Measurements from ENCODE around the gene PIK3C3.
"Not testable (repeated sequence)": the region's sequence is repeated elsewhere in the genome, so short reads cannot be mapped to it uniquely, and the experiment has no call there.

The PIK3C3 gene

GRCh38 chr18:42072407-42072806, 117.4 kb downstream of the PIK3C3 start:
- no peak for DNase-seq (ENCODE audit: low read depth in 2 of 2)

- DNase-seq (ENCODE audit: low read depth in 2 of 2): no peak
Measured at GRCh38 chr18:42074704-42075103, 119.7 kb downstream of the PIK3C3 start.

GRCh38 chr18:42078711-42079110, 123.7 kb downstream of the PIK3C3 start:
- DNase-seq (ENCODE audit: low read depth in 2 of 2): no peak

GRCh38 chr18:42080340-42080739, 125.3 kb downstream of the PIK3C3 start:
- DNase-seq (ENCODE audit: low read depth in 2 of 2): no peak

GRCh38 chr18:42082415-42083234, 127.6 kb downstream of the PIK3C3 start:
- no peak for DNase-seq (ENCODE audit: low read depth in 2 of 2)

- no peak for DNase-seq (ENCODE audit: low read depth in 2 of 2)
Measured at GRCh38 chr18:42086288-42086687, 131.3 kb downstream of the PIK3C3 start.

- no peak for DNase-seq (ENCODE audit: low read depth in 2 of 2)
Measured at GRCh38 chr18:42087235-42087634, 132.2 kb downstream of the PIK3C3 start.

- DNase-seq (ENCODE audit: low read depth in 2 of 2): no peak
Measured at GRCh38 chr18:42087876-42088275, 132.8 kb downstream of the PIK3C3 start.

- no peak for DNase-seq (ENCODE audit: low read depth in 2 of 2)
Measured at GRCh38 chr18:42092848-42093247, 137.8 kb downstream of the PIK3C3 start.

- DNase-seq (ENCODE audit: low read depth in 2 of 2): no peak
Measured at GRCh38 chr18:42094875-42095274, 139.8 kb downstream of the PIK3C3 start.

GRCh38 chr18:42095732-42096377, 140.8 kb downstream of the PIK3C3 start:
- DNase-seq (ENCODE audit: low read depth in 2 of 2): no peak

- no peak for DNase-seq (ENCODE audit: low read depth in 2 of 2)
Measured at GRCh38 chr18:42100248-42100647, 145.2 kb downstream of the PIK3C3 start.

- no peak for DNase-seq (ENCODE audit: low read depth in 2 of 2)
Measured at GRCh38 chr18:42100911-42101310, 145.9 kb downstream of the PIK3C3 start.

- no peak for DNase-seq (ENCODE audit: low read depth in 2 of 2)
Measured at GRCh38 chr18:42105394-42105793, 150.4 kb downstream of the PIK3C3 start.

GRCh38 chr18:42106784-42107183, 151.8 kb downstream of the PIK3C3 start:
- no peak for DNase-seq (ENCODE audit: low read depth in 2 of 2)

- no peak for DNase-seq (ENCODE audit: low read depth in 2 of 2)
Measured at GRCh38 chr18:42107287-42107686, 152.3 kb downstream of the PIK3C3 start.

- DNase-seq (ENCODE audit: low read depth in 2 of 2): no peak
Measured at GRCh38 chr18:42107691-42108450, 152.8 kb downstream of the PIK3C3 start.

GRCh38 chr18:42112147-42112546, 157.1 kb downstream of the PIK3C3 start:
- DNase-seq (ENCODE audit: low read depth in 2 of 2): not testable (repeated sequence)

GRCh38 chr18:42112657-42113420, 157.8 kb downstream of the PIK3C3 start:
- no peak for DNase-seq (ENCODE audit: low read depth in 2 of 2)

- no peak for DNase-seq (ENCODE audit: low read depth in 2 of 2)
Measured at GRCh38 chr18:42113529-42114191, 158.6 kb downstream of the PIK3C3 start.

- DNase-seq (ENCODE audit: low read depth in 2 of 2): peak; percentile 8 to 19
Measured at GRCh38 chr18:42114310-42114943, 159.4 kb downstream of the PIK3C3 start.

Measured in stimulated activated CD8-positive, alpha-beta memory T cell treated with anti-CD3 and anti-CD28 coated beads, Interleukin-15, amount 100 ng/mL, for 48 hours (primary cell).